ENCODE measurements around the gene FBXL19.

DNA sequence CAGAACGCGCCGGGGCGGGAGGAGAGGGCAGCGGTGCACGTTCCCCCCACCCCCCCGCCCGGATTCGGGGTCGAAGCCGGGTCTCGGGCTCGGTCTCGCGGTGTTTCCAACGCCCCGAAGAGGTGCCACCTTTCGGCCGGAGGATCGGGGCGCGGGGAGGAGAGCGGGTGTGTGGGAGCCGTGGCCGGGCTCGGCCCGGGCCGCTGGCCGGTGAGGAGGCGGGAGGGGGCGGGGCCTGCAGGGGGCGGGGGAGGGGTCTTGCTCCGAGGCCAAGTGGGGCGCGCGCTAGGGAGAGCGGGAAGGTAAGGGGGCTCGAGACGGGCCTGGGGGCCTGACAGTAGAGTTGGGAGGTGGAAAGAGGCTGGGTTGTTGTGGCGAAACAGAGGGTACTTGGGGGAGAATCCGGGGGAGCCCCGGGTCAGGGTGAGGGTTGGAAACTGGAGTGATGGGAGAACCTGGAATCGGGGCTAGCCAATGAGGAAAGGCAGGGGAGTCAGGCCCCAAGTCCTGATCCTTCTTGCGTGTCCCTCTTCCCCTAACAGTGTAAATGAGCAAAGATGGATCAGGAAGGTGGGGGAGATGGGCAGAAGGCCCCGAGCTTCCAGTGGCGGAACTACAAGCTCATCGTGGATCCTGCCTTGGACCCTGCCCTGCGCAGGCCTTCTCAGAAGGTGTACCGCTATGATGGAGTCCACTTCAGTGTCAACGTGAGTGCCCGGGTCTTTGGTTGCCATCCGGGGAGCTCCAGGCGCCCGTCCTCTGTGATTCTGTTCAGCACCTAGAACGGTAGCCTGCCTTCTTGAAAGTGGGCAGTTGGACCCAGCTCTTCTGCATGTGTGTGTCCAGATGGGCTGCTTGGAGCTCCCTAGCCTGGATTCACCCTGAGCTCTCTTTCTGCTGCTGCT is 35.1 kb downstream of the FBXL19 start:
- TF ChIP-seq, protein P1, sequence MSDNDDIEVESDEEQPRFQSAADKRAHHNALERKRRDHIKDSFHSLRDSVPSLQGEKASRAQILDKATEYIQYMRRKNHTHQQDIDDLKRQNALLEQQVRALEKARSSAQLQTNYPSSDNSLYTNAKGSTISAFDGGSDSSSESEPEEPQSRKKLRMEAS (IDR thresholded peaks at IDR 0.05; ENCODE audit: low read depth, low read length) = no peak
- no peak for TF ChIP-seq MYC (IDR thresholded peaks at IDR 0.05; ENCODE audit: low read depth, low read length)
- TF ChIP-seq, protein P2, sequence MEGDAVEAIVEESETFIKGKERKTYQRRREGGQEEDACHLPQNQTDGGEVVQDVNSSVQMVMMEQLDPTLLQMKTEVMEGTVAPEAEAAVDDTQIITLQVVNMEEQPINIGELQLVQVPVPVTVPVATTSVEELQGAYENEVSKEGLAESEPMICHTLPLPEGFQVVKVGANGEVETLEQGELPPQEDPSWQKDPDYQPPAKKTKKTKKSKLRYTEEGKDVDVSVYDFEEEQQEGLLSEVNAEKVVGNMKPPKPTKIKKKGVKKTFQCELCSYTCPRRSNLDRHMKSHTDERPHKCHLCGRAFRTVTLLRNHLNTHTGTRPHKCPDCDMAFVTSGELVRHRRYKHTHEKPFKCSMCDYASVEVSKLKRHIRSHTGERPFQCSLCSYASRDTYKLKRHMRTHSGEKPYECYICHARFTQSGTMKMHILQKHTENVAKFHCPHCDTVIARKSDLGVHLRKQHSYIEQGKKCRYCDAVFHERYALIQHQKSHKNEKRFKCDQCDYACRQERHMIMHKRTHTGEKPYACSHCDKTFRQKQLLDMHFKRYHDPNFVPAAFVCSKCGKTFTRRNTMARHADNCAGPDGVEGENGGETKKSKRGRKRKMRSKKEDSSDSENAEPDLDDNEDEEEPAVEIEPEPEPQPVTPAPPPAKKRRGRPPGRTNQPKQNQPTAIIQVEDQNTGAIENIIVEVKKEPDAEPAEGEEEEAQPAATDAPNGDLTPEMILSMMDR (IDR thresholded peaks at IDR 0.05; ENCODE audit: low read depth, low read length) = no peak

All from NB4 (cell line).